K562 (cell line): ENCODE results near the gene HMGXB3. TPM values are rescaled to one million over a fixed set of nuclear protein-coding genes. Genes with fewer than 3 reads are reported as not detected.
"Not testable (repeated sequence)": the region's sequence is repeated elsewhere in the genome, so short reads cannot be mapped to it uniquely, and the experiment has no call there.

Experiments
- CBFA2T2 ChIP-seq: fragments of 450-650 bp; conservative IDR thresholded peaks from 2 replicates; pipeline ENCODE4 v1.6.1; 2017; ENCODE audit warnings: mild to moderate bottlenecking
- CBFB ChIP-seq: sonication (generic); formaldehyde crosslinking; IDR thresholded peaks from 2 replicates; pipeline ENCODE4 v1.4.0; 2020; ENCODE audit warnings: mild to moderate bottlenecking, missing genetic modification reagents
- CBX1 ChIP-seq: sonication (generic); IDR thresholded peaks from 2 replicates; pipeline ENCODE4 v1.6.1; 2016; ENCODE audit warnings: antibody characterized with exemption, low read depth, mild to moderate bottlenecking
- CTBP1 ChIP-seq: fragments of 450-650 bp; IDR thresholded peaks from 2 replicates; pipeline ENCODE4 v1.6.1; 2016; ENCODE audit warnings: borderline replicate concordance
- DACH1 ChIP-seq: fragments of 450-650 bp; IDR thresholded peaks from 2 replicates; pipeline ENCODE4 v1.6.1; 2018; ENCODE audit not compliant: partially characterized antibody
- EP300 ChIP-seq: IDR thresholded peaks from 2 replicates; pipeline ENCODE4 v1.6.1; 2012; ENCODE audit warnings: low read length, improper control_type of control experiment
- FOXA3 ChIP-seq, 2 experiments: fragments of 450-650 bp in 1 of 2; sonication (generic) in 1 of 2; formaldehyde crosslinking; IDR thresholded peaks in 1 of 2; conservative IDR thresholded peaks in 1 of 2; 2 replicates each; pipeline versions ENCODE4 v1.4.0 to v1.8.0; 2020 to 2022; ENCODE audit warnings: mild to moderate bottlenecking in 2 of 2, missing genetic modification reagents in 1 of 2
- FOXM1 ChIP-seq, 2 experiments: fragments of 450-650 bp in 1 of 2; sonication (generic) in 1 of 2; formaldehyde crosslinking in 1 of 2; IDR thresholded peaks; 2 replicates each; pipeline versions ENCODE4 v1.6.1 to v1.9.0; 2017 to 2022; ENCODE audit warnings: low read depth in 2 of 2, mild to moderate bottlenecking in 2 of 2, missing genetic modification reagents in 1 of 2, moderate library complexity in 1 of 2
- HDAC3 ChIP-seq: fragments of 450-650 bp; IDR thresholded peaks from 2 replicates; pipeline ENCODE4 v1.6.1; 2018; ENCODE audit warnings: borderline replicate concordance, mild to moderate bottlenecking, moderate library complexity; ENCODE audit not compliant: partially characterized antibody
- IRF9 ChIP-seq: fragments of 450-650 bp; IDR thresholded peaks from 2 replicates; pipeline ENCODE4 v1.6.1; 2016; ENCODE audit warnings: missing biosample characterization, missing genetic modification characterization
- L3MBTL2 ChIP-seq: fragments of 450-650 bp; IDR thresholded peaks from 2 replicates; pipeline ENCODE4 v1.6.1; 2016; ENCODE audit warnings: mild to moderate bottlenecking, moderate library complexity
- MBD2 ChIP-seq: sonication (generic); IDR thresholded peaks from 2 replicates; pipeline ENCODE4 v1.6.1; 2016; ENCODE audit warnings: low read depth, borderline replicate concordance
- MEF2D ChIP-seq: conservative IDR thresholded peaks from 2 replicates; pipeline ENCODE4 v1.6.1; 2016; ENCODE audit warnings: low read depth, missing genetic modification characterization, missing compliant biosample characterization
- MTA3 ChIP-seq: fragments of 450-650 bp; formaldehyde crosslinking; IDR thresholded peaks from 2 replicates; pipeline ENCODE4 v1.6.1; 2017; ENCODE audit warnings: mild to moderate bottlenecking, borderline replicate concordance
- MYC ChIP-seq, 2 experiments: fragments of 250-450 bp in 1 of 2; sonication (Bioruptor Pico) in 1 of 2; IDR thresholded peaks; 2 replicates each; pipeline versions ENCODE4 v1.5.1 to v1.6.1; 2012 to 2021; ENCODE audit warnings: low read depth in 2 of 2, borderline replicate concordance in 1 of 2, improper control_type of control experiment in 1 of 2, low read length in 1 of 2, mild to moderate bottlenecking in 1 of 2, moderate library complexity in 1 of 2
- PHB2 ChIP-seq: fragments of 450-650 bp; IDR thresholded peaks from 2 replicates; pipeline ENCODE4 v1.6.1; 2017; ENCODE audit warnings: low read depth
- SMARCC2 ChIP-seq: fragments of 450-650 bp; IDR thresholded peaks from 2 replicates; pipeline ENCODE4 v1.6.1; 2017; ENCODE audit warnings: antibody characterized with exemption, moderate library complexity, mild to moderate bottlenecking, low read depth
- SOX6 ChIP-seq: fragments of 450-650 bp; IDR thresholded peaks from 2 replicates; pipeline ENCODE4 v1.6.1; 2014; ENCODE audit warnings: mild to moderate bottlenecking
- SPI1 ChIP-seq: IDR thresholded peaks from 2 replicates; pipeline ENCODE4 v1.6.1; 2011; ENCODE audit warnings: low read depth, low read length, control low read depth, borderline replicate concordance
- TAF9B ChIP-seq: fragments of 450-650 bp; IDR thresholded peaks from 2 replicates; pipeline ENCODE4 v1.6.1; 2018; ENCODE audit warnings: mild to moderate bottlenecking; ENCODE audit not compliant: partially characterized antibody
- ZNF224 ChIP-seq: sonication (generic); formaldehyde crosslinking; IDR thresholded peaks from 2 replicates; pipeline ENCODE4 v1.8.0; 2022; ENCODE audit warnings: mild to moderate bottlenecking, missing genetic modification reagents
- ZNF24 ChIP-seq: fragments of 450-650 bp; IDR thresholded peaks from 2 replicates; pipeline ENCODE4 v1.6.1; 2016
- polyA plus RNA-seq, 8 experiments: library from polyadenylated mRNA; depleted of rRNA in 4 of 8; stranded (reverse) in 5 of 8; unstranded in 3 of 8; fragments of >200 nt; fragmentation: Nextera tagmentation in 2 of 8; fragmentation: Illumina TruSeq in 1 of 8; extraction: Ambion mirVana in 2 of 8; extraction: Trizol in 1 of 8; gene quantifications; 2 replicates each; pipeline versions ENCODE4 v1.2.1 to v1.2.3, GENCODE V29; 2011 to 2014; ENCODE audit warnings: inconsistent platforms in 1 of 8, missing spikeins in 1 of 8
- total RNA-seq, 7 experiments: library from RNA; depleted of rRNA in 6 of 7; stranded (reverse); fragments of >200 nt in 6 of 7; fragmentation: Illumina TruSeq in 2 of 7; extraction: Trizol in 2 of 7; gene quantifications; 2 replicates each; pipeline versions ENCODE4 v1.2.1 to v1.2.3, GENCODE V29; 2011 to 2021; ENCODE audit warnings: low replicate concordance in 1 of 7
- TF ChIP-seq, protein P1 (sequence below): fragments of 200-800 bp; sonication (Bioruptor generic); IDR thresholded peaks from 2 replicates; pipeline ENCODE4 v1.6.1; 2016; ENCODE audit warnings: missing genetic modification characterization, missing compliant biosample characterization

Gene HMGXB3
- total and polyA plus RNA-seq, 9 of the 15 experiments (the other 6 are each of a cell fraction or from before 2014, with no cell fraction given) = 1.8 to 44.1 (median 32.2) TPM

GRCh38 chr5:150050172-150050811 is 49.8 kb downstream of the HMGXB3 start (continued):
- TF ChIP-seq, protein P1, sequence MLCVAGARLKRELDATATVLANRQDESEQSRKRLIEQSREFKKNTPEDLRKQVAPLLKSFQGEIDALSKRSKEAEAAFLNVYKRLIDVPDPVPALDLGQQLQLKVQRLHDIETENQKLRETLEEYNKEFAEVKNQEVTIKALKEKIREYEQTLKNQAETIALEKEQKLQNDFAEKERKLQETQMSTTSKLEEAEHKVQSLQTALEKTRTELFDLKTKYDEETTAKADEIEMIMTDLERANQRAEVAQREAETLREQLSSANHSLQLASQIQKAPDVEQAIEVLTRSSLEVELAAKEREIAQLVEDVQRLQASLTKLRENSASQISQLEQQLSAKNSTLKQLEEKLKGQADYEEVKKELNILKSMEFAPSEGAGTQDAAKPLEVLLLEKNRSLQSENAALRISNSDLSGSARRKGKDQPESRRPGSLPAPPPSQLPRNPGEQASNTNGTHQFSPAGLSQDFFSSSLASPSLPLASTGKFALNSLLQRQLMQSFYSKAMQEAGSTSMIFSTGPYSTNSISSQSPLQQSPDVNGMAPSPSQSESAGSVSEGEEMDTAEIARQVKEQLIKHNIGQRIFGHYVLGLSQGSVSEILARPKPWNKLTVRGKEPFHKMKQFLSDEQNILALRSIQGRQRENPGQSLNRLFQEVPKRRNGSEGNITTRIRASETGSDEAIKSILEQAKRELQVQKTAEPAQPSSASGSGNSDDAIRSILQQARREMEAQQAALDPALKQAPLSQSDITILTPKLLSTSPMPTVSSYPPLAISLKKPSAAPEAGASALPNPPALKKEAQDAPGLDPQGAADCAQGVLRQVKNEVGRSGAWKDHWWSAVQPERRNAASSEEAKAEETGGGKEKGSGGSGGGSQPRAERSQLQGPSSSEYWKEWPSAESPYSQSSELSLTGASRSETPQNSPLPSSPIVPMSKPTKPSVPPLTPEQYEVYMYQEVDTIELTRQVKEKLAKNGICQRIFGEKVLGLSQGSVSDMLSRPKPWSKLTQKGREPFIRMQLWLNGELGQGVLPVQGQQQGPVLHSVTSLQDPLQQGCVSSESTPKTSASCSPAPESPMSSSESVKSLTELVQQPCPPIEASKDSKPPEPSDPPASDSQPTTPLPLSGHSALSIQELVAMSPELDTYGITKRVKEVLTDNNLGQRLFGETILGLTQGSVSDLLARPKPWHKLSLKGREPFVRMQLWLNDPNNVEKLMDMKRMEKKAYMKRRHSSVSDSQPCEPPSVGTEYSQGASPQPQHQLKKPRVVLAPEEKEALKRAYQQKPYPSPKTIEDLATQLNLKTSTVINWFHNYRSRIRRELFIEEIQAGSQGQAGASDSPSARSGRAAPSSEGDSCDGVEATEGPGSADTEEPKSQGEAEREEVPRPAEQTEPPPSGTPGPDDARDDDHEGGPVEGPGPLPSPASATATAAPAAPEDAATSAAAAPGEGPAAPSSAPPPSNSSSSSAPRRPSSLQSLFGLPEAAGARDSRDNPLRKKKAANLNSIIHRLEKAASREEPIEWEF (CRISPR knock-in tag) = peak; percentile 55; the same call in 1 of the 2 replicates
- TF ChIP-seq SMARCC2 (peak; percentile 95), DACH1 (peak; percentile 48), CBFA2T2 (peak; percentile 95), ZNF224 (CRISPR knock-in tag) (0 out of 2 replicates have a peak, but pooled peaks have one; percentile 11), HDAC3 (peak; percentile 52), FOXM1 (IDR thresholded peaks at IDR 0.05; ENCODE audit: low read depth) (0 out of 2 replicates have a peak, but pooled peaks have one; percentile 7), CBFB (peak; percentile 56; the same call in 1 of the 2 replicates), FOXA3 (CRISPR knock-in tag; conservative IDR thresholded peaks at IDR 0.05 in 1 of 2, IDR thresholded peaks at IDR 0.05 in 1 of 2) (peak in 1 of 2 experiments; percentile 34; a peak in 1 of 4 replicates), MEF2D (tag) (peak; percentile 63; the same call in 1 of the 2 replicates), PHB2 (0 out of 2 replicates have a peak, but pooled peaks have one; percentile 5), MBD2 (peak; percentile 86), SPI1 (peak; percentile 71; the same call in 1 of the 2 replicates), IRF9 (tag) (0 out of 2 replicates have a peak, but pooled peaks have one; percentile 18), ZNF24 (peak; percentile 26; the same call in 1 of the 2 replicates), L3MBTL2 (peak; percentile 98), TAF9B (peak; percentile 87), MTA3 (peak; percentile 75; the same call in 1 of the 2 replicates), EP300 (peak; percentile 83), MYC (IDR thresholded peaks at IDR 0.05; ENCODE audit: low read depth, low read length) (peak; percentile 86), MYC (CRISPR knock-in tag; IDR thresholded peaks at IDR 0.05; ENCODE audit: borderline replicate concordance, low read depth) (peak; percentile 48; the same call in 1 of the 2 replicates), SOX6 (peak; percentile 75), CBX1 (peak; percentile 87), CTBP1 (peak; percentile 94)
- TF ChIP-seq FOXM1 (CRISPR knock-in tag; IDR thresholded peaks at IDR 0.05; ENCODE audit: low read depth) = not testable (repeated sequence)
